T-helper 2 cell (primary cell): ENCODE measurements around the gene GRPR.
"Not testable (repeated sequence)": the region's sequence is repeated elsewhere in the genome, so short reads cannot be mapped to it uniquely, and the experiment has no call there.

Experiments
- DNase-seq, 5 experiments: peaks; one replicate each; pipeline versions ENCODE4 v3.0.0 to v3.0.0-alpha.2; 2012 to 2022

GRPR gene

GRCh38 chrX:16137416-16138107 is 14.2 kb downstream of the GRPR start:
- DNase-seq, result no peak

GRCh38 chrX:16138108-16138427 is 14.7 kb downstream of the GRPR start:
- no peak for DNase-seq

- DNase-seq, result no peak
These were observed 17.1 kb downstream of the GRPR start for GRCh38 chrX:16140448-16140847.

- no peak for DNase-seq
These were observed 17.6 kb downstream of the GRPR start for GRCh38 chrX:16140983-16141382.

DNA sequence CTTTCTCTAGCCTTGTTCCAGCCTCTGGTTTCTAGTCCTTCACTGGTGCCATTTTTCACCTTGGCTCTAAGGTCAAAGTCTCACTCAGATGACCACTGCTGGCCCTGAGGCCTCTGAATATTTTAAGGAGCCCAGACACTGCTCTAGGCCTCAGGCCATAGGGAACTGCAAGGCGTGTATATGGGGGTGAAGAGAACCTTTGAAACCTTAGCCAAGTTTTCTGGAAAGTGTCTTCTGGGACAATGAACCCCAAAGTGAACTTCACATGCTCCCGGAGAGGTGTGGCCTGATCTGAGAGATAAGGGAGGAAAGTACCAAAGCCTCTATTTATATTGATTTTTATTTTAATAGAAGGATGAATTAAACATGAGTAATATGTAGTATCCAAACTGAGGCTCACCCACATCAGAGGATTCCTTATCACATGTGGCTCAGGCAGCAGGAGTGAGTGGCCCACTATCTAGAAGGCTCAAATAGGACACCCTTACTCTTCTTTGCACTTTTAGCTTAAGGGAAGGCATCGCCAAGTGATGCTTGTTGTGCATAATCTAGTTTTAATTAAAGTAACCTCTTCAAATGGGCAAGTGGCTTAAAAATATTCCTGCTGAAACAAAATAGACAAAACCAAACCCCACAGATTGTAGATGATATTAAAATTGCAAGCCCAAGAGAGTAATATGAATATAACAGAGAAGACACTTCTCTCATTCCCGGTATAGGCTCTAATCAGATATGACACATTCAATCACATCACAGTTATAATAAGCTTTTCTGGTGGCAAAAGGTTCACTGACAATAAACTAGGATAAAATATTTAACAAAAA is 18.3 kb downstream of the GRPR start:
- DNase-seq, result no peak

- DNase-seq, result no peak
These were observed 18.8 kb downstream of the GRPR start for GRCh38 chrX:16142246-16142558.

GRCh38 chrX:16143968-16144367 is 20.6 kb downstream of the GRPR start:
- DNase-seq, result no peak

- DNase-seq, result no peak
These were observed 21.1 kb downstream of the GRPR start for GRCh38 chrX:16144420-16144819.

DNA sequence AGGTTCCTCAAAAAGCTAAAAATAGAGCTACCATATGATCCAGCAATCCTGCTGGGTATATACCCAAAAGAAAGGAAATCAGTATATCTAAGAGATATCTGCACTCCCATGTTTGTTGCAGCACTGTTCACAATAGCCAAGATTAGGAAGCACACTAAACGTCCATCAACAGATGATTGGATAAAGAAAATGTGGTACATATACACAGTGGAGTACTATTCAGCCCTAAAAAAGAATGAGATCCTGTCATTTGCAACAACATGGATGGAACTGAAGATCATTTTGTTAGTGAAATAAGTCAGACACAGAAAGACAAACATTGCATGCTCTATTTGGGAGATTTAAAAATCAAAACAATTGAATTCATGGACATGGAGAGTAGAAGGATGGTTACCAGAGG is 21.7 kb downstream of the GRPR start:
- not testable (repeated sequence) for DNase-seq

- no peak for DNase-seq
These were observed 22.3 kb downstream of the GRPR start for GRCh38 chrX:16145656-16146055.

GRCh38 chrX:16148896-16149295 is 25.5 kb downstream of the GRPR start:
- no peak for DNase-seq

- DNase-seq, result no peak
These were observed 32.3 kb downstream of the GRPR start for GRCh38 chrX:16155581-16156096.

DNA sequence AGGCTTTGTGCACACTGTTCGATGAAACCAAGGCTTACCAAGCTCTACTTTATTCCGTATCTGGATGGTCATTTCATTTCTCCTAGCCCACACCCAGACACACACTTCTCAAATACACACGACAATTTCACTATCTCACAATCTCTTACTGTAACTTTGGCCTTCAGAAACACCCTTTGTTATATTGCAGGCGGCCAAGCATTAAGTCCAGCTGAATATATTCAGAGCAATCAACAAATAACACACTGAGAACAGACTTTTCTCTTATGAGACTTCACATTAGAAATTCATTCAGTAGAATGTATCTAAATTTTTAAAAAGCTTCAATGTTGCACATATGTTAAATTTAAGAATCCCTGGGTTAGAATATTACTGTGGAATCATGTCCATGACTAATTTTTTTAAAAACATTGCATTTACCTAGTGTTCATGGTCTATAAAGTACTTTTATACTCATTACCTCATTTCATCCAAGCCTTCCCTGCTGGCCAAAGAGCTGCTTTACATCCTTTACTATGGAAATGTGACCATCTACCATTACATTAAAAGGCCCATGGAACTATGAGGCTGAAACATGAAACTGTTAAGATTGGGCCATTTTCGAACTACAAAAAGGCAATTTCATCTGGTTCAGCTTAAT is 33.4 kb downstream of the GRPR start:
- no peak for DNase-seq

GRCh38 chrX:16160729-16161128 is 37.4 kb downstream of the GRPR start:
- DNase-seq, result no peak

DNA sequence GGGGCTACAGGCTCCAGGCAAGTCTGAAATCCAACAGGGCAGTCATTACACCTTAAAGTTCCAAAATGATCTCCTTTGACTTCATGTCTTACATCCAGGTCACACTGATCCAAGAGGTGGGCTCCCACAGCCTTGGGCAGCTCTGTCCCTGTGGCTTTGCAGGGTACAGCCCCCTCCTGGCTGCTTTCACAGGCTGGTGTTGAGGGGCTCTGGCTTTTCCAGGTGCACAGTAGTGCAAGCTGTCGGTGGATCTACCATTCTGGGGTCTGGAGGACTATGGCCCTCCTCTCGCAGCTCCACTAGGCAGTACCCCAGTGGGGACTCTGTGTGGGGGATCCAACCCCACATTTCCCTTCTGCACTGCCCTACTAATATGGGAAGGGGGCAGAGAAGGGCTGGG is 37.8 kb downstream of the GRPR start:
- not testable (repeated sequence) for DNase-seq

DNA sequence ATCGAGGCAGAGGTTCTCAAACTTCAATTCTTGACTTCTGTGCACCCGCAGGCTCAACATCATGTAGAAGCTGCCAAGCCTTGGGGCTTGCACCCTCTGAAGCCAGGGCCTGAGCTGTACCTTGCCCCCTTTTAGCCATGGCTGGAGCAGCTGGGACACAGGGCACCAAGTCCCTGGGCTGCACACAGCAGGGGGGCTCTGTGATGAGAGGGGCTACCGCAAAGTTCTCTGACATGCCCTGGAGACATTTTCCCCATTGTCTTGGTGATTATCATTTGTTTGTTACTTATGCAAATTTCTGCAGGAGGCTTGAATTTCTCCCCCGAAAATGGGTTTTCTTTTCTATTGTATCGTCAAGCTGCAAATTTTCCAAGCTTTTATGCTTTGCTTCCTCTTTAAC is 39.0 kb downstream of the GRPR start:
- no peak for DNase-seq

GRCh38 chrX:16164748-16165147 is 41.4 kb downstream of the GRPR start:
- DNase-seq, result no peak

GRCh38 chrX:16167181-16167580 is 43.8 kb downstream of the GRPR start, which contains the start of gene MAGEB17:
MAGEB17 (plus strand) TSS chrX:16167481; CDS start chrX:16170383, 2,902 bp downstream.
- no peak for DNase-seq

DNA sequence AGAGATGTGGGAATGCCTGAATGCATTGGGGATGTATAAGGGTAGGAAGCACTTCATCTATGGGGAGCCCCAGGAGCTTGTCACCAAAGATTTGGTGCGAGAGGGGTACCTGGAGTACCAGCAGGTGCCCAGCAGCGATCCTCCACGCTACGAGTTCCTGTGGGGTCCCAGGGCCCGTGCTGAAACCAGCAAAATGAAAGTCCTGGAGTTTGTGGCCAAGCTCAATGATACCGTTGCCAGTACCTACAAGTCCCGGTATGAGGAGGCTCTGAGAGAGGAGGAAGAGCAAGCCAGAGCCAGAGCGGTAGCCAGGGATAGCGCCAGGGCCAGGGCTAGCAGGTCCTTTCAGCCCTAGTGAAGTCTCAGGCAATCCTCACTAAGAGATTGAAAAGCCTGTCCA is 47.7 kb downstream of the GRPR start:
- DNase-seq, result no peak

DNA sequence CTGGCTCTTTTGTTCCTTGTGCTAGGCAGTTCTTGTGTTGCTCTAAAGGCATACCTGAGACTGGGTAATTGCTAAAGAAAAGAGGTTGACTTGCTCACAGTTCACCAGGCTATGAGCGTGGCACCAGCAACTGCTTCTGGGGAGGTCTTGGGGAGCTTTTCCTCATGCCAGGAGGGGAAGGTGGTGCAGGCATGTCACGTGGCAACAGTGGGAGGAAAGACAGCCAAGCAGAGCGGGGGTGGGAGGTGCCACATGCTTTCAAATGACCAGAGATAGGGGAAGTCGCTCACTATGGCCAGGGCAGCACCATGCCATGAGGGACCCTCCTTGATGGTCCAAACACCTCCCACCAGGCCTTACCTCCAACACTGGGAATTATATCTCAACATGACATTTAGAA is 48.6 kb downstream of the GRPR start:
- DNase-seq, result no peak

DNA sequence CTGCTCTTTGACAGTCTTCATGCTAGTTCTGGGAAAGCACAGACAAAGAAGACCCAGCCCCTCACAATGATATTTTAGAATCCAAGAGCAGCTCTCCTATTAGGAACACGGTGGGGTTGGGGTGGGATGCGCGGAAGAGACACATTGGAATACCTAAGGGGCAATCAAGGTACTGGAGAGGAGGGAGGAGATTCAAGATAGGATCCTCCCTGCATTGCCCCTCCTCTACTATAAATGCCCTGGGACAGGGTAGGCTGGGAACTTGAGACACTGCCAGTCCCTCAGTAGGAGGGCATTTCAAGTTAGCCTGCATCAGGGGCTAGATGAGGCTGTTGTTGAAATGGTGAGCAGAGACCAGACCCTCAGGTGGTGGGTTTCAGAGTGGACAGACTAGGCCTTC is 49.0 kb downstream of the GRPR start:
- no peak for DNase-seq

- DNase-seq, result no peak
These were observed 52.1 kb downstream of the GRPR start for GRCh38 chrX:16175329-16176061.

GRCh38 chrX:16177260-16177659 is 53.9 kb downstream of the GRPR start:
- no peak for DNase-seq
